ENCODE data around the gene GPR161.

- TF ChIP-seq, protein P1, sequence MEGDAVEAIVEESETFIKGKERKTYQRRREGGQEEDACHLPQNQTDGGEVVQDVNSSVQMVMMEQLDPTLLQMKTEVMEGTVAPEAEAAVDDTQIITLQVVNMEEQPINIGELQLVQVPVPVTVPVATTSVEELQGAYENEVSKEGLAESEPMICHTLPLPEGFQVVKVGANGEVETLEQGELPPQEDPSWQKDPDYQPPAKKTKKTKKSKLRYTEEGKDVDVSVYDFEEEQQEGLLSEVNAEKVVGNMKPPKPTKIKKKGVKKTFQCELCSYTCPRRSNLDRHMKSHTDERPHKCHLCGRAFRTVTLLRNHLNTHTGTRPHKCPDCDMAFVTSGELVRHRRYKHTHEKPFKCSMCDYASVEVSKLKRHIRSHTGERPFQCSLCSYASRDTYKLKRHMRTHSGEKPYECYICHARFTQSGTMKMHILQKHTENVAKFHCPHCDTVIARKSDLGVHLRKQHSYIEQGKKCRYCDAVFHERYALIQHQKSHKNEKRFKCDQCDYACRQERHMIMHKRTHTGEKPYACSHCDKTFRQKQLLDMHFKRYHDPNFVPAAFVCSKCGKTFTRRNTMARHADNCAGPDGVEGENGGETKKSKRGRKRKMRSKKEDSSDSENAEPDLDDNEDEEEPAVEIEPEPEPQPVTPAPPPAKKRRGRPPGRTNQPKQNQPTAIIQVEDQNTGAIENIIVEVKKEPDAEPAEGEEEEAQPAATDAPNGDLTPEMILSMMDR (optimal IDR thresholded peaks at IDR 0.05 in 1 of 3, IDR thresholded peaks at IDR 0.05 in 1 of 3, conservative IDR thresholded peaks at IDR 0.05 in 1 of 3; ENCODE audit: extremely low read depth in 1 of 3, insufficient read depth in 2 of 3, low read length in 3 of 3), result no peak
- TF ChIP-seq EZH2 (IDR thresholded peaks at IDR 0.05; ENCODE audit: low read length), result no peak
These were observed 615 bp downstream of the GPR161 start for GRCh38 chr1:168135921-168136708.
